Measurements from ENCODE around the gene CIAO3. TPM values are rescaled to one million over a fixed set of nuclear protein-coding genes. Genes with fewer than 3 reads are reported as not detected.
A peak's percentile ranks its signal among the peaks of the same experiment; 100 is the strongest.

CIAO3 gene
- total and polyA plus RNA-seq, 10 of the 15 experiments (the other 5 are each of a cell fraction or from before 2014, with no cell fraction given) = 1.4 to 37.5 (median 30.8) TPM

DNA sequence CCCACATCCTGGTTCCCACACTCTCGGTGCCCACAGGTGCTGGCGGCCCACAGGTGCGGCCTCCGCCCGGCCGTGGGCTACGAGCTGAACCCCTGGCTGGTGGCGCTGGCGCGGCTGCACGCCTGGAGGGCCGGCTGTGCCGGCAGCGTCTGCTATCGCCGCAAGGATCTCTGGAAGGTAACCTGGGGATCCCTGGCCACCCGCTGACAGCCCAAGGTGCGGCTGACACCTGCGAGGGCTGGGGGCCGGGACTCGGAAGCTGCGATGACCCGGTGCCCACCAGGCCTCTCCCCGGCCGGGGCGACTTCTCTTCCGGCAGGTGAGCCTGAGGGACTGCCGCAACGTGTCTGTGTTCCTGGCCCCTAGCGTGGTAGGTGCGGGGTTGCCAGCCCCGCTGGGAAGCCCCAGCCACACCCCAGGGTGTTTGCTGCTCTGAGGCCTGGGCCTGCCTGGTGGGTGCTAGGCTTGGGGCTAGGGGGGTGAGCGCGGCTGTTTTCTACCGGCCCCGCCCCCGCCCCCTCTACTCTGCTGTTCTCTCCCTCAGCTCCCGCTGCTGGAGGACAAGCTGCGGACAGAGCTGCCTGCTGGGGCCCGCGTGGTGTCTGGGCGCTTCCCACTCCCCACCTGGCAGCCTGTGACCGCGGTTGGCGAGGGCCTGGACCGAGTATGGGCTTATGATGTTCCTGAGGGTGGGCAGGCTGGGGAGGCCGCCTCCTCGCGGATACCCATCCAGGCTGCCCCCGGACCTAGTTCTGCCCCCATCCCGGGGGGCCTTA lies 18.8 kb downstream of the CIAO3 start:
- ChIA-PET POLR2A (interaction anchor here (0.7 to 2.5 kb wide), 7 partner anchors 8 to 150 kb away, joined by 3 to 29 read pairs (median 6); partner anchors contain the start of genes CHTF18, CIAO3 and RPUSD1), CTCF (interaction anchor here (0.7 to 2.5 kb wide), 5 partner anchors 10 to 18 kb away, joined by 3 to 13 read pairs (median 4); no protein-coding TSS in a partner anchor), SMC1A (ENCODE audit: uncharacterized antibody, unreplicated experiment) (interaction anchor here (1.2 kb wide), 1 partner anchor 15 kb away, joined by 3 read pairs; no protein-coding TSS in a partner anchor), RAD21 (ENCODE audit: unreplicated experiment) (interaction anchor here (0.8 to 2.4 kb wide), 3 partner anchors 16 to 66 kb away, joined by 3 to 10 read pairs (median 10); partner anchors contain the start of genes CHTF18 and RPUSD1)
- no peaks in the 10 kb centered on the region for H4K20me1 ChIP-seq (ENCODE audit: control insufficient read depth, insufficient read depth)
- no TSS peak for BruUV-seq (replicated peaks)
- no peak overlapping the region for H2AFZ ChIP-seq (ENCODE audit: control insufficient read depth, low read depth, low read length)
- H3K27ac ChIP-seq (ENCODE audit: control insufficient read depth, insufficient read depth) = no peak overlapping the region
- ATAC-seq = no peak
- WGBS (ENCODE audit: insufficient coverage, insufficient replicate concordance, low lambda C conversion rate, missing lambda C conversion rate) = 66% methylated on average over 48 of the region's 51 CpGs
- peak overlapping the region; percentile 86; the same call in 1 of the 2 replicates for H3K4me3 ChIP-seq
- peak overlapping the region; percentile 69 for H3K4me2 ChIP-seq (ENCODE audit: control insufficient read depth, insufficient read depth)
- H3K9ac ChIP-seq (ENCODE audit: control insufficient read depth, insufficient read depth, low read length) = no peak overlapping the region
- H3K4me1 ChIP-seq (ENCODE audit: control insufficient read depth, insufficient read depth, low read length) = peaks cover 20% of the 10 kb centered on the region
- no peaks in the 10 kb centered on the region for H3K9me3 ChIP-seq (replicated peaks; ENCODE audit: control insufficient read depth, insufficient read depth, low read length)
- TF ChIP-seq NR2C1 (IDR thresholded peaks at IDR 0.05) = no peak
- no peak for FAIRE-seq
- H3K79me2 ChIP-seq (ENCODE audit: control insufficient read depth, insufficient read depth, low read length) = no peaks in the 10 kb centered on the region; the same call in 1 of the 2 replicates
- DNase-seq (ENCODE audit: low read depth, low spot score) = no peak
- H3K36me3 ChIP-seq (ENCODE audit: control insufficient read depth in 2 of 2, insufficient read depth in 2 of 2, low read length in 1 of 2) = no peaks in the 10 kb centered on the region
- intact Hi-C loops (cut with micrococcal nuclease; ENCODE audit: unreplicated experiment) = loop anchor here (2.0 kb wide), 2 partner anchors 19 to 37 kb away; partner anchors contain the start of genes CIAO3 and JMJD8
- H3K27me3 ChIP-seq (replicated peaks in 1 of 2; ENCODE audit: control insufficient read depth in 2 of 2, insufficient read depth in 2 of 2, low read length in 1 of 2) = no peaks in the 10 kb centered on the region
- in situ Hi-C loops (cut with MboI) = no loop called here

DNA sequence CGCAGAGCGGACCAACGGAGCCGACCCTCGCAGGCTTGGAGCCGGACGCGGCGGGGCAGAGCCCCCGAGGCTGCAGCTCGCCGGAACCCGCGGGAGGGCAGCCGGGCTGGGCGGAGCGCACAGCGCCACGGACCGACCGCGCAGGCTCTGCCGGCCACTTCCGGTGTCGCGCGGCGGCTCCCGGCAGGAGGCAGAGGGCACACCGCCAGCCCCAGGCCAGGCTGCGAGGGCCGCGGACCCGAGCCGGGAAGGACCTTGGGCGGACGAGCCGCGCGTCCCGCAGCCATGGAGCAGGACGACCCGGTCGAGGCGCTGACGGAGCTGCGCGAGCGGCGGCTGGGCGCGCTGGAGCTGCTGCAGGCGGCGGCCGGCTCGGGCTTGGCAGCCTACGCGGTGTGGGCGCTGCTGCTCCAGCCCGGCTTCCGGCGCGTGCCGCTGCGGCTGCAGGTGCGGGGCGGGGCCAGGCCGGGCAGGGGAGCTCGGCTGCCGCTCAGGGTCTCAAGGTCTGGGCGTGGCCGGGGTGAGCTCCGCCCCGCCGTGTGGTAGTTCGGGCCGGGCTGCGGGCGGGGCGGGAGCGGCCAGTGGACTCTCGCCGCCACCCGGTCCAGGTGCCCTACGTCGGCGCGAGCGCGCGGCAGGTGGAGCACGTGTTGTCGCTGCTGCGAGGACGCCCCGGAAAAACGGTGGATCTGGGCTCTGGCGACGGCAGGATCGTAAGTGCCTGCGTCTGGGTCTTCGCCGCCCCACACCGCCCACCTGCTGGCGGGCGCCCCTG lies 19.6 kb downstream of the CIAO3 start, which contains the start of gene ANTKMT:
Gene ANTKMT (plus strand): TSS at position 157 of the 775 bp plus-strand sequence. CDS start 129 bp downstream, at position 286.
- Histone ChIP-seq H3K4me1 (ENCODE audit: control insufficient read depth, insufficient read depth, low read length) (peaks cover 16% of the 10 kb centered on the region), H3K27me3 (replicated peaks in 1 of 2; ENCODE audit: control insufficient read depth in 2 of 2, insufficient read depth in 2 of 2, low read length in 1 of 2) (no peaks in the 10 kb centered on the region), H3K9ac (ENCODE audit: control insufficient read depth, insufficient read depth, low read length) (peak within 1 kb of the TSS; percentile 91), H3K4me3 (peak within 1 kb of the TSS; percentile 86), H3K27ac (ENCODE audit: control insufficient read depth, insufficient read depth) (peak within 1 kb of the TSS; percentile 87), H3K79me2 (ENCODE audit: control insufficient read depth, insufficient read depth, low read length) (no peaks in the 10 kb centered on the region; the same call in 1 of the 2 replicates), H3K9me3 (replicated peaks; ENCODE audit: control insufficient read depth, insufficient read depth, low read length) (no peaks in the 10 kb centered on the region), H2AFZ (ENCODE audit: control insufficient read depth, low read depth, low read length) (peak within 1 kb of the TSS; percentile 92), H3K36me3 (ENCODE audit: control insufficient read depth in 2 of 2, insufficient read depth in 2 of 2, low read length in 1 of 2) (no peaks in the 10 kb centered on the region), H4K20me1 (ENCODE audit: control insufficient read depth, insufficient read depth) (0 out of 2 replicates have a peak, but pooled peaks cover 2% of the 10 kb centered on the region), H3K4me2 (ENCODE audit: control insufficient read depth, insufficient read depth) (peak within 1 kb of the TSS; percentile 69)
- CTCF ChIA-PET = interaction anchor here (0.9 to 2.5 kb wide), 5 partner anchors 11 to 64 kb away, joined by 3 to 16 read pairs (median 4); no protein-coding TSS in a partner anchor
- 3% methylated on average over 101 of the region's 106 CpGs for WGBS (ENCODE audit: insufficient coverage, insufficient replicate concordance, low lambda C conversion rate, missing lambda C conversion rate)
- in situ Hi-C loops (cut with MboI) (no loop called here), intact Hi-C loops (cut with micrococcal nuclease; ENCODE audit: unreplicated experiment) (loop anchor here (2.0 kb wide), 2 partner anchors 20 to 36 kb away; partner anchors contain the start of genes CIAO3 and JMJD8)
- FAIRE-seq (peak; percentile 62), ATAC-seq (peak; percentile 87), DNase-seq (ENCODE audit: low read depth, low spot score) (no peak)
- POLR2A ChIA-PET = interaction anchor here (0.5 to 2.5 kb wide), 8 partner anchors 9 to 149 kb away, joined by 3 to 29 read pairs (median 6); partner anchors contain the start of genes CHTF18, CIAO3 and RPUSD1
- RAD21 ChIA-PET (ENCODE audit: unreplicated experiment) = interaction anchor here (0.8 to 2.4 kb wide), 4 partner anchors 16 to 67 kb away, joined by 3 to 10 read pairs (median 6); partner anchors contain the start of genes CHTF18, RPUSD1 and STUB1
- SMC1A ChIA-PET (ENCODE audit: uncharacterized antibody, unreplicated experiment) = interaction anchor here (1.2 to 1.3 kb wide), 3 partner anchors 9 to 60 kb away, joined by 3 to 4 read pairs (median 3); no protein-coding TSS in a partner anchor
- BruUV-seq (replicated peaks) = TSS peak; percentile 63
- TF ChIP-seq MEF2B (IDR thresholded peaks at IDR 0.05; ENCODE audit: partially characterized antibody, poor library complexity, severe bottlenecking) (no peak), TBL1XR1 (IDR thresholded peaks at IDR 0.05; ENCODE audit: low read depth, low read length) (no peak), MYB (IDR thresholded peaks at IDR 0.05; ENCODE audit: borderline replicate concordance, low read depth, low read length) (no peak), SUZ12 (IDR thresholded peaks at IDR 0.05; ENCODE audit: unreplicated experiment) (no peak), IRF4 (IDR thresholded peaks at IDR 0.05; ENCODE audit: low read depth, low read length) (no peak), NFYB (IDR thresholded peaks at IDR 0.05; ENCODE audit: insufficient read depth, low read depth, low read length) (no peak), NFIC (IDR thresholded peaks at IDR 0.05; ENCODE audit: low read depth, low read length) (no peak), FOXM1 (IDR thresholded peaks at IDR 0.05; ENCODE audit: low read depth, low read length) (no peak), HCFC1 (IDR thresholded peaks at IDR 0.05; ENCODE audit: low read length) (peak; percentile 75)
- TF ChIP-seq, protein P1, sequence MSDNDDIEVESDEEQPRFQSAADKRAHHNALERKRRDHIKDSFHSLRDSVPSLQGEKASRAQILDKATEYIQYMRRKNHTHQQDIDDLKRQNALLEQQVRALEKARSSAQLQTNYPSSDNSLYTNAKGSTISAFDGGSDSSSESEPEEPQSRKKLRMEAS (IDR thresholded peaks at IDR 0.05; ENCODE audit: low read depth, low read length) = no peak; the same call in 1 of the 2 replicates
- TF ChIP-seq, protein P2, sequence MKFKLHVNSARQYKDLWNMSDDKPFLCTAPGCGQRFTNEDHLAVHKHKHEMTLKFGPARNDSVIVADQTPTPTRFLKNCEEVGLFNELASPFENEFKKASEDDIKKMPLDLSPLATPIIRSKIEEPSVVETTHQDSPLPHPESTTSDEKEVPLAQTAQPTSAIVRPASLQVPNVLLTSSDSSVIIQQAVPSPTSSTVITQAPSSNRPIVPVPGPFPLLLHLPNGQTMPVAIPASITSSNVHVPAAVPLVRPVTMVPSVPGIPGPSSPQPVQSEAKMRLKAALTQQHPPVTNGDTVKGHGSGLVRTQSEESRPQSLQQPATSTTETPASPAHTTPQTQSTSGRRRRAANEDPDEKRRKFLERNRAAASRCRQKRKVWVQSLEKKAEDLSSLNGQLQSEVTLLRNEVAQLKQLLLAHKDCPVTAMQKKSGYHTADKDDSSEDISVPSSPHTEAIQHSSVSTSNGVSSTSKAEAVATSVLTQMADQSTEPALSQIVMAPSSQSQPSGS (IDR thresholded peaks at IDR 0.05; ENCODE audit: low read length) = no peak

Data from GM12878 (cell line).